ELF-1 (cell line): ENCODE data around the gene DBF4.

Experiments used
- DNase-seq: peaks from one replicate; pipeline ENCODE4 v3.0.0-alpha.2; 2016; ENCODE audit warnings: low read depth, low spot score

Gene DBF4

DNA sequence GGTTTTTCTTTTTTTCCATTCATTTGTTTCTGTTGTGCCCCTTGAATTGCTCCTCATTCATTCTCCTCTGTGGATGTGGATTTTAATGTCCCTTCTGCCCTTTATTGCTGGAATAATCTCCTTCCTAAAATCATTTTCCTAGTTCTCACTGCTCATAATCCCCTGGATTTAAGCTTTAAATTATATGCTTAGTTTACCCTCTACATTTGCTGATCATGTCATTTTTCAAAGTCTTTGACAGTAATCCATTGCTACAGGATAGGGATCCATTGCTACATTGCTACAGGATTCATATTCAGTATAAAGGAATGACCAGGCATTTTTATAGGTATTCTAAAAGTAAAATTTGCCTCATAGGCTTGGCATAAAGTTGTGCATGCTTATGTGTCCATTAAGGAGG, 72.1 kb downstream of the DBF4 start:
- no peak for DNase-seq
